ENCODE results near the gene TIAM1. TPM values are rescaled to one million over a fixed set of nuclear protein-coding genes. Genes with fewer than 3 reads are reported as not detected.

The TIAM1 gene
- total RNA-seq, 4 donors from 2014 or later: 5.4 to 10.6 (median 6.0) TPM

DNA sequence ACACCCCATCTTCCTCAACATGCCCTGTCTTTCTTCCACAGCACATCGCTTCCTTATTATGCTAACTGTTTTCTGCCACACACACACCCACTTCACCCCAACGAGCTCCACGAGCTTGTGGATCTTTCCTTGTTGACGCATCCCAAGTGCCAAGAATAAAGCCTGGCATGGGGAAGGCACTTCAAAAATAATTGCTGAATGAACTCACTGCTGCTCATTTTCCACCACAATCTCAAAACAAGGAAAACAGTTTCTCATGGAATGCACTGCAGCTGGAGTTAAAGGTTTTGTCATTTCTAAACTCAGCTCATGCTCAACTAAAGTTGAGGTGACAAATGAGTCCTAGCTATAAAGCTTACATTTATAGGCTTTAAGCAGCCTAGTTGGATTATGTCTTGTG is 86.0 kb downstream of the TIAM1 start:
- H3K4me3 ChIP-seq: no peak overlapping the region
- H3K9me3 ChIP-seq: no peaks in the 10 kb centered on the region
- H3K27ac ChIP-seq (replicated peaks in 1 of 4): no peak overlapping the region
- intact Hi-C loops (cut with DNase I): no loop called here
- TF ChIP-seq, protein P1, sequence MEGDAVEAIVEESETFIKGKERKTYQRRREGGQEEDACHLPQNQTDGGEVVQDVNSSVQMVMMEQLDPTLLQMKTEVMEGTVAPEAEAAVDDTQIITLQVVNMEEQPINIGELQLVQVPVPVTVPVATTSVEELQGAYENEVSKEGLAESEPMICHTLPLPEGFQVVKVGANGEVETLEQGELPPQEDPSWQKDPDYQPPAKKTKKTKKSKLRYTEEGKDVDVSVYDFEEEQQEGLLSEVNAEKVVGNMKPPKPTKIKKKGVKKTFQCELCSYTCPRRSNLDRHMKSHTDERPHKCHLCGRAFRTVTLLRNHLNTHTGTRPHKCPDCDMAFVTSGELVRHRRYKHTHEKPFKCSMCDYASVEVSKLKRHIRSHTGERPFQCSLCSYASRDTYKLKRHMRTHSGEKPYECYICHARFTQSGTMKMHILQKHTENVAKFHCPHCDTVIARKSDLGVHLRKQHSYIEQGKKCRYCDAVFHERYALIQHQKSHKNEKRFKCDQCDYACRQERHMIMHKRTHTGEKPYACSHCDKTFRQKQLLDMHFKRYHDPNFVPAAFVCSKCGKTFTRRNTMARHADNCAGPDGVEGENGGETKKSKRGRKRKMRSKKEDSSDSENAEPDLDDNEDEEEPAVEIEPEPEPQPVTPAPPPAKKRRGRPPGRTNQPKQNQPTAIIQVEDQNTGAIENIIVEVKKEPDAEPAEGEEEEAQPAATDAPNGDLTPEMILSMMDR (IDR thresholded peaks at IDR 0.05): no peak
- TF ChIP-seq POLR2AphosphoS5 (IDR thresholded peaks at IDR 0.05): no peak
- DNase-seq (ENCODE audit: extremely low spot score): no peak
- no peaks in the 10 kb centered on the region for H3K4me1 ChIP-seq
- H3K36me3 ChIP-seq: no peaks in the 10 kb centered on the region
- 83% methylated on average over 4 of the region's 4 CpGs for WGBS
- peaks cover 0 to 3% (median 0%) of the 10 kb centered on the region in 4 donors for H3K27me3 ChIP-seq

DNA sequence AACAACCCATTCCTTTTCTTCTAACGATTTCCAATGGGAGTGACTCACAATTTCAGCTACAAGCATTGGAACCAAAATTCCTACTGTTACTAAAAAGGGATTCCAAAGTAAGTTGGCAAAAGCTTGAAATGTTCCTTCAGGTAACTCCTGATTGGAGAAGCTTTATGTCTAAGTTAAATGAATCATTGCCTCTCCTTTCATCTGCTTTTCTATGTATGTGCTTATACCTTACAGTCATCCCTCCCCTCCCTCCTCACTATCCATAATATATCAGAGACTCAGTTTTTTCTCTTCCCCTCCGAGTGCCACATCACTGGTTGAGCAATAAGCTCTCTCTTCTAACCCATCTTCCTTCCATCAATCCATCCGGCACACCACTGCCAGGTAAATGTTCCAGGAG is 86.8 kb downstream of the TIAM1 start:
- H3K27ac ChIP-seq (replicated peaks in 1 of 4): no peak overlapping the region
- WGBS: 77% methylated on average over 3 of the region's 3 CpGs
- H3K27me3 ChIP-seq: peaks cover 0 to 3% (median 0%) of the 10 kb centered on the region in 4 donors
- DNase-seq (ENCODE audit: extremely low spot score): no peak
- TF ChIP-seq, protein P1 (IDR thresholded peaks at IDR 0.05): no peak
- TF ChIP-seq POLR2A (IDR thresholded peaks at IDR 0.05; ENCODE audit: low read depth) (no peak), POLR2AphosphoS5 (IDR thresholded peaks at IDR 0.05) (no peak), EP300 (IDR thresholded peaks at IDR 0.05) (no peak)
- no peak overlapping the region for H3K4me3 ChIP-seq
- no peaks in the 10 kb centered on the region for H3K36me3 ChIP-seq
- intact Hi-C loops (cut with DNase I): no loop called here
- H3K9me3 ChIP-seq: no peaks in the 10 kb centered on the region
- H3K4me1 ChIP-seq: no peaks in the 10 kb centered on the region

DNA sequence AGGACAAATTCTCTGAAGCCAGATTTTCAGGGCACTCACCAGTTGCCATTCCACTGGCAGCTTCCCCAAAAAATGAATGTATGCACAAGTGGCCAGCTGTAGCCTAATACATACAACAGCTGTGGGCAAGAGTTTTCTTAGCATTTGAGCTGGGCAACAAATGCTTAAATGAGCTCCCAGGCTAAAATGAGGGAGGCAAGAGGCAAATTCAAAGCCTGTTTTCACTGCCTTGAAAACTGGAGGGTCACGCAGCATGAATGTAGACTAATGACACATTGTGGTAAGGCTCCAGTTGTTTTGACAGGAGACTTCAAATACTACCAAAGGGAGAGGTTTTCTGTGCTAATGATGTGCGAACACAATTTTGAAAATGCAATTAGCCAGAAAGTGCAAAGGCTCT is 88.2 kb downstream of the TIAM1 start:
- no peak for DNase-seq (ENCODE audit: extremely low spot score)
- H3K27ac ChIP-seq (replicated peaks in 1 of 4): no peak overlapping the region
- no peak overlapping the region for H3K4me3 ChIP-seq
- H3K36me3 ChIP-seq: no peaks in the 10 kb centered on the region
- no peaks in the 10 kb centered on the region for H3K9me3 ChIP-seq
- WGBS: 93% methylated on average over 2 of the region's 2 CpGs
- intact Hi-C loops (cut with DNase I): no loop called here
- no peaks in the 10 kb centered on the region for H3K4me1 ChIP-seq
- H3K27me3 ChIP-seq: peaks cover 0 to 3% (median 0%) of the 10 kb centered on the region in 4 donors
- TF ChIP-seq POLR2AphosphoS5 (IDR thresholded peaks at IDR 0.05) (no peak), EP300 (IDR thresholded peaks at IDR 0.05) (no peak), POLR2A (IDR thresholded peaks at IDR 0.05; ENCODE audit: low read depth) (no peak)
- TF ChIP-seq, protein P1 (IDR thresholded peaks at IDR 0.05): no peak

DNA sequence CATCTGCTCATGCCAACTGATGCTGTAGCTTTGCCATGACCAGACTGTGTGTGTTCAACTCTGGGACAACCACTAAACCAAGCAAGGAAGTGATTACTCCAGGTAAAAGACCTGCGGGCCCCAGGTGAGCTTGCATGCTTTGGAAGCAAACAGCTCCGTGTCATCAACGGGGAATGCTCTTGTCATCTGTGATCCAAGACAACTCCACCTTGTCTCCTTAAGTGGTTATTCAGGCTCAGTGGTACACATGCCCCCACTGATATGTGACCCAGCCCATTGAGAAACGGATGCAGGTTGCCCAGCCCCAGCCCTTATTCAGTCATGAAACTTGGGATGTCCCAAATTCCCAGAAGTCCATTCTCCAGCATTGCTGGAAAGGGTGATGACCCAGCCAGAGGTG is 89.0 kb downstream of the TIAM1 start:
- DNase-seq (ENCODE audit: extremely low spot score): no peak
- Histone ChIP-seq H3K4me1 (no peaks in the 10 kb centered on the region), H3K4me3 (no peak overlapping the region), H3K9me3 (no peaks in the 10 kb centered on the region), H3K27me3 (peaks cover 0 to 3% (median 0%) of the 10 kb centered on the region in 4 donors), H3K36me3 (no peaks in the 10 kb centered on the region), H3K27ac (replicated peaks in 1 of 4) (no peak overlapping the region)
- WGBS: 94% methylated on average over 4 of the region's 4 CpGs
- TF ChIP-seq POLR2AphosphoS5 (IDR thresholded peaks at IDR 0.05) (no peak), POLR2A (IDR thresholded peaks at IDR 0.05; ENCODE audit: low read depth) (no peak), EP300 (IDR thresholded peaks at IDR 0.05) (no peak)
- TF ChIP-seq, protein P1 (IDR thresholded peaks at IDR 0.05): no peak
- intact Hi-C loops (cut with DNase I): no loop called here

DNA sequence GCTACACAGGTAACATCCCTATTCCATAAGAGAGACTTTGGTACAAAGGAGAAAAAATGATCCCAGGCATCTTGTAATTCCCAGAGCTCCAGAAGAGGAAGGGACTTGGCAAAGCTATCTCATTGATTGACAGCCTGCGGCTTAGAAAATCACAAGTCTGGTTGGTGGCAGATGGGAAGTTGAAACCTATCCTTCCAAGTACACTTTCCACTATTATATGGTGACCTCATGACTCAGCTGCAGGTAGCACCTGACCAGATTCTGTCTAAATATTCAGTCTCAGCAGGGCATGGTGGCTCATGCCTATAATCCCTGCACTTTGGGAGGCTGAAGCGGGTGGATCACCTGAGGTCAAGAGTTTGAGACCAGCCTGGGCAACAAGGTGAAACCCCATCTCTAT is 89.9 kb downstream of the TIAM1 start:
- no peak overlapping the region for H3K27ac ChIP-seq (replicated peaks in 1 of 4)
- 100% methylated on average over 2 of the region's 2 CpGs for WGBS
- TF ChIP-seq EP300 (IDR thresholded peaks at IDR 0.05): no peak
- TF ChIP-seq, protein P1 (IDR thresholded peaks at IDR 0.05): no peak
- TF ChIP-seq POLR2AphosphoS5 (IDR thresholded peaks at IDR 0.05): no peak
- no peak for TF ChIP-seq POLR2A (IDR thresholded peaks at IDR 0.05; ENCODE audit: low read depth)
- H3K27me3 ChIP-seq: peaks cover 0 to 3% (median 0%) of the 10 kb centered on the region in 4 donors
- no peaks in the 10 kb centered on the region for H3K9me3 ChIP-seq
- intact Hi-C loops (cut with DNase I): no loop called here
- no peak overlapping the region for H3K4me3 ChIP-seq
- no peaks in the 10 kb centered on the region for H3K36me3 ChIP-seq
- H3K4me1 ChIP-seq: no peaks in the 10 kb centered on the region
- no peak for DNase-seq (ENCODE audit: extremely low spot score)

Measured in esophagus muscularis mucosa (tissue), 4 donors.